Measurements from ENCODE around the gene ESPN.

DNA sequence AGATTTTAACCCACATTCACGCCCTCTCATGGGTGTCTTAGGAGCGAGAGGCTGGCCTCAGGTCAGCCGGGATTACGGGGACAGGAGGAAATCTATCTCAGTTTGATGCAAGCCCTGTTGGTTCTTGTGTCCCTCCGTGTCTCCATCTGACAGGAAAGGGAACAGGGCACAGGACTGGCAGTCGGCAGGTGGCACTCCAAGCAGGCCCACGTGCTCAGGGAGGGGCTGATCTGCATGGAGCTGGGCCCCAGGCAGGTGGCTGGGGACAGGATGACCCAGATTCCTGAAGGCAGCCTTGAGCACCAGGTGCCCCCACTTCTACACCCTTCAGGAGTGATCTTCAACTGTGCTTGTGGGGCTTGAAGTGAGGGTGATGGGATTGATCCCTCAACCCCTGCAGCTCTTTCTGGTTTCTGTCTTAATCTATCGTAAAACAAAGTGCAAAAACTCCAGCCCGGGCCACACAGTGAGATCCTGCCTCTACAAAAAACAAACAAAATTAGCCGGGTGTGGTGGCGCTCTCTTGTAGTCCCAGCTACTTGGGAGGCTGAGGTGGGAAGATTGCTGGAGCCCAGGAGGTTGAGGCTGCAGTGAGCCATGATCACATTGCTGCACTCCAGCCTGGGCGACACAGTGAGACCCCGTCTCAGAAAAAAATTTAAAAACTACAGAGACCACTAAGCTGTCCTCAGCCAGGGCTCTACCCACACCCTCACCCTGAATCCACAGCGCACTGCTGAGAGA is 58.6 kb downstream of the ESPN start:
- TF ChIP-seq CTCF (conservative IDR thresholded peaks at IDR 0.05; ENCODE audit: low read depth, low read length) (no peak), POLR2A (IDR thresholded peaks at IDR 0.05; ENCODE audit: low read depth, low read length) (no peak), RFX5 (IDR thresholded peaks at IDR 0.05; ENCODE audit: low read depth, low read length) (no peak), MAZ (IDR thresholded peaks at IDR 0.05; ENCODE audit: borderline replicate concordance, low read depth, low read length) (no peak), RAD21 (IDR thresholded peaks at IDR 0.05; ENCODE audit: low read length) (no peak), BHLHE40 (IDR thresholded peaks at IDR 0.05; ENCODE audit: low read depth, low read length) (no peak), CEBPB (IDR thresholded peaks at IDR 0.05; ENCODE audit: low read depth, low read length) (no peak), FOS (IDR thresholded peaks at IDR 0.05; ENCODE audit: low read depth, low read length) (no peak), SMC3 (IDR thresholded peaks at IDR 0.05; ENCODE audit: low read depth, low read length) (no peak)
